Measurements from ENCODE around the gene MOV10L1.
"Not testable (repeated sequence)": the region's sequence is repeated elsewhere in the genome, so short reads cannot be mapped to it uniquely, and the experiment has no call there.

MOV10L1 gene

DNA sequence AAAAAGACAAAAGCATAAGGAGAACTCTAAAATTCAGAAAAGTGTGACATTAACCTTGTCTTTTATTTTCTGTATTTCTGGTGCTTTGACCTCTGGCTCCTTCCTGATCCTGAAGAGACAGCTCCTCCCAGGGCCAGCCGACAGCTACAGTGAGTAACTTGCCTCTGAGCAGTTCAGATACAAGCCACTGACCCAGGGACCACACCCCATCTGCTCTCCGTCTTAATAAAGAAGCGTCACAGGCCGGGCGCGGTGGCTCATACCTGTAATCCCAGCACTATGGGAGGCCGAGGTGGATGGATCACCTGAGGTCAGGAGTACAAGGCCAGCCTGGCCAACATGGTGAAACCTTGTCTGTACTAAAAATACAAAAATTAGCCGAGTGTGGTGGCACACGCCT, 11.0 kb upstream of the MOV10L1 start:
- no peak for DNase-seq

- no peak for DNase-seq
Measured at GRCh38 chr22:50080077-50080465, 9.7 kb upstream of the MOV10L1 start.

- no peak for DNase-seq
Measured at GRCh38 chr22:50081426-50082196, 8.2 kb upstream of the MOV10L1 start.

GRCh38 chr22:50082197-50082715, 7.5 kb upstream of the MOV10L1 start:
- no peak for DNase-seq

DNA sequence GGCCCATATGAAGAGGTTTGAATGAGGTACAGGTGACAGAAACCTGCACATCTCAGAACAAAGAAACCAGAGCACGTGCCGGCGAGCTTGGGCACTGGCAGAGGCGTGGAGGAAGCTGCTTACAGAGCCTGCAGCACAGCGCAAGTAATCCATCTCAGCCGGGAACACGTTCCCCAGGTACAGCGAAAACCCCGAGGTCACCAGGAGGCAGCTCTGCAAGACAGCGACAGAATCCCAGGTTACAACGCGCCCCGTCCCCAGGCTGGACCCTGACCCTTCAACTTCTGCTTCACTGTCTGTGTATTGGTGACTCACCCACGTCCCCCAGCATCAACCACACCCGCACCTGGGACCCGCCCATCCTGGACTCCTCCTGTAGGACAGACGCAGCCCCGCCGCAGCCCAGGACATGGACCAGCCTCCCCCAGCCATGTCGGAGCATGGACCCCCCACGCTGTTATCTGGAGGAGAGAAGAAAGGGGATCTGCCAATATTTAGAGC, 6.8 kb upstream of the MOV10L1 start:
- no peak for DNase-seq

DNA sequence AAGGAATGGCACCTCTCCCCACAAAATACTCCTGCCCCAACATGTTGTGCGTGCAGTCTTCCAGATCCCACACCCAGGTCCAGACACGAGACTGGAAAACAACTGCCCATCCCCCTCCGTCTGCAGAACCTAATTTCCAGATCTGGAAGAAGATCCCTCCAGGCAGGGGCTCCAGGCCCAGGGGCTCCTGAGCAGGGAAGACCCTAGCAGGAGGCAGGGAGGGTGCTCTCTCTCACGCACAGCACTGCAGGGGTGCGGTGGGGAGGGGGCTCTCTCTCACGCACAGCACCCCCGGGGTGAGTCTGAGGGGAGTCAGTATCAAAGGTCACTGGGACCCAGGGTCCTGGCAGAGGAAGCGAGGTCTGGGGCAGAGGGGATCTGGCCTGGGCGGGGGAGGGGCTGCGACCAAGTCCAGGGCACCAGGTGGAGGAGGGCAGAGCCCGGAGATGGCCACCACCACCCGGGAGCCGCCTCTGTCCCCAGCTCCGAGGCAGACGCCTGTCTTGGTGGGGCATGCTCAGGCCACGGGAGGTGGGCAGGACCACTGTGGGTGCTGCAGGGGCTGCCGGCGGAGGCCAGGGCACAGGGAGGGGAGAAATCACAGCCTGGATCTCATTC, 6.2 kb upstream of the MOV10L1 start:
- no peak for DNase-seq

- no peak for DNase-seq
Measured at GRCh38 chr22:50084080-50084477, 5.7 kb upstream of the MOV10L1 start.

GRCh38 chr22:50084614-50085021, 5.2 kb upstream of the MOV10L1 start:
- no peak for DNase-seq

DNA sequence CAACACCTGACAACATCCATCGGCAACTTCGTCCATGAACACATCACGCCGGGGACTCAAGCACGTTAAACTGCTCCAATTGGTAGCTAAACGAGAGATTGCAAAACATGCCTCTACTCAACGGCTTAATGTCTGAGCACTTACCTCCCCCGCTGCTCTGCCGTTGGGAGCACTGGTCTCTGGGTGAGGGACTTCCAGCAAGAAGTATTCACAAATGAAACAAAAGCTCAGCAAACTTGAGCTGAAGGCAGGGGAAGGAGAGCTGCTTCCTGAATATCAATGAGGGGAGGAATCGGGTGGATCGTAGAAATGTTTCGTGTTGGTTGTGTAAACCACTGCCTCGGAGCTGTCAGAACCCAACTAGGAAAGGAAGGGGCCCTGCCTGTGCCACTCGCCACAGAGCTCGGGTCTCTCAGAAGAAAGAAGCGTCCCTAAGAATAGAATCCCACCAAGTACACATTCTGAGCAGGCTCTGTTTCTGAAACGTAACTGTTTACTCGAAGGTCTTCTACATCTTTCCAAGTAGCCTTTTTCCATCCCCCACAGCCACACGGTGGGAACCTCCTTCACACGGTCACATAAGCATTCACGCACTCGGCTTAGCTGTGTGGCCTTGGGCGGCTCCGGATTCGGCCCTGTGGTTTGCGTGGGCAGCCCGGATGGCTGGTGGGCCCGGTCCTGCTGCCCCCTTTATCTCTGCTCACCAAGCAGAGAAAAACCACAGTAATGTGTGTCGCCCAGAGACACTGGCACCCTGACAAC, 4.4 kb upstream of the MOV10L1 start, which contains the start of gene MLC1:
TSS of gene MLC1 (minus strand) at position 216 of the 762 bp plus-strand sequence. CDS start 524 bp downstream, outside the sequence.
- DNase-seq: no peak

- peak; percentile 33 for DNase-seq
Measured at GRCh38 chr22:50086526-50086925, 3.3 kb upstream of the MOV10L1 start.

- not testable (repeated sequence) for DNase-seq
Measured at GRCh38 chr22:50086975-50087374, 2.8 kb upstream of the MOV10L1 start.

DNA sequence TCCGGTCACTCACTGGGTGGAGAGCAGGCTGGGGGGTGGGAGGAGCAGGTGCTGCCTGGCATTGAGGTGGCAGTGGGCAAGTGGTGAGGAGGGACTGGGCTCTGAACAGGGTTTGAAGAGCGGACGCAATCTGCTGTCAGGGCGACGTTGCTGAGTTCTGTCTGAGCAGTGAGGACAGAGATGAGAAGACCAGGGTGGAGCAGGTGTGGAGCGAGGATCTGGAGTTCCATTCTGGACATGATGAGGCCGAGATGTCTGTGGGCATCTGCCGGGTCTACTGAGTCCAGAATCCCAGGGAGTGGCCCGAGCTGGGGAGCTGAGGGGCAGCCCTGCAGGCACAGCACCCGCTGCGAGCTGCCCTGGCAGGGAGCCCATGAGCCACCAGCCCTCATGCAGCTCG, 2.2 kb upstream of the MOV10L1 start:
- no peak for DNase-seq

GRCh38 chr22:50088096-50088495, 1.7 kb upstream of the MOV10L1 start:
- DNase-seq: no peak

DNA sequence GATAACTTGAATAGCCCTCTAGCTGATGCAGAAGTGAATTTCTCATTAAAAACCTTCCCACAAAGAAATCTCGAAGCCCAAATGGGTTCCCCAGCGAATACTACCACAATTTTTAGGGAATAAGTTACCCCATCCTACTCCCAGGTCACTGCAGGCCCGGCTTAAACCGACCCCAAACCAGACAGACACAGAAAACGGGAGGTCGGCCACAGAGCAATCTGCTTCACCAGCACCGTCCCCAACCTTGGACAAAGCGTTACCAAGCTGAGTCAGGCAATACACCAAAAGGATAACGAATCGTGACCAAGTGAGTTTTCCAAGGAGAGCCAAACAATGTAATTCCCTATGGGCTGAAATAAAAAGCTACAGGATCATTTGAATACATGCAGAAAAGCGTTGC, 575 bp upstream of the MOV10L1 start:
- DNase-seq: no peak

DNA sequence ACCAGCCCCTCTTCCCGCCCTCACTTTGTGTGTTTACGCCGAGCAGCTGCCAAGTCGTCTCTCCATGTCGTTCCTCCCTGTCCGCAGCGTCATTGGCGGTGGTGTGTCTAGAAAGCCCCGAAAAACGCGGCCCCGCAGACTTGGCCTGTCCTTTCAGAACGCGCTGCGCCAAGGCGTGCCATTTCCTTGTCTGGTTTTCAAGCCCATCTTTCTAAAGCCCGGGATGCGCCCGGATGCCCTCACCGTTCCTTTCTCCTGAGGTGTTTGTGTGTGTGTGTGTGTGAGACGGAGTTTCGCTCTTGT, 557 bp downstream of the MOV10L1 start:
- DNase-seq: no peak

DNA sequence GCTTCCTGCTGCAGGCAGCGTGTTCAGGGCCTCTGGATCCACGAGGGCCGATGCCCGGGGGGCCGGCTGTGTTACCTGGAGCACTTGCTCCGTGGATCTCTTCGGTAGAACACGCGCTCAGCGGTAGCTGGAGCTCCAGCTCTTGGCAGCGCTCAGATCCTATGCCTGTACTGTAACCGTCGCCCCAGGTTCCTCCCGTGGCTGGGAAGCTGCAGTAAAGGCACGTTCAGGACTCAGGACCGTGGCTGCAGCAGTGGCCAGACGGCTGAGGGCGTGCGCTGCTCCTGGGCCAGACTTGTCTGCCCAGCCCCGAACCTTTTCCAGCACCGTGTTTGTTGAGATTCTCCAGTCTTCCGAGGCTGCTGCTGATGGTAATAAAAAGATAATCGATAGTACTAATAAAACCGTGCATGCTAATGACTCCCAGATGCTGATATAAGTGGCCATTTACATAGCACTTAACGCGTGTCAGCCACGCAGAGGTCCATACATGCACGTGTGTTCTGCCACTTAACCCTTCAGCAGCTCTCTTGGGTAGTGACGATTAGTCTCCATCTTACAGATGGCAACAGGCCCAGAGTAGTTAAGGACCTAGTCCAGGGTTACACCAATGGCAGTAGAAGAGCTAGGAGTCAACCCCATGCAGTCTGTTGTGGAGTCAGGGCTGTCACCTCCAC, 1.4 kb downstream of the MOV10L1 start:
- no peak for DNase-seq

DNA sequence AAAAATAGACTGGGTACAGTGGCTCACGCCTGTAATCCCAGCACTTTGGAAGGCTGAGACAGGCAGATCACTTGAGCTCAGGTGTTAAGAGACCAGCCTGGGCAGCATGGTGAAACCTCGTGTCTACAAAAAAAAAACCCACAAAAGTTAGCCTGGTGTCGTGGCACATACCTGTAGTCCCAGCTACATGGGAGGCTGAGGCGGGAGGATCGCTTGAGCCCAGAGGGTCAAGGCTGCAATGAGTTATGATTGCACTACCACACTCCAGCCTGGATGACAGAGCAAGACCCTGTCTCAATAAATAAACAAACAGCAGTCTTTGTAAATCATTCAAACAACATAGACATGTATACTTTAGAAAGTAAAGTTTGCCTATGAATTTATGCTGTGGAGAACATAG, 2.5 kb downstream of the MOV10L1 start:
- no peak for DNase-seq

- DNase-seq: no peak
Measured at GRCh38 chr22:50098052-50098451, 8.2 kb downstream of the MOV10L1 start.

DNA sequence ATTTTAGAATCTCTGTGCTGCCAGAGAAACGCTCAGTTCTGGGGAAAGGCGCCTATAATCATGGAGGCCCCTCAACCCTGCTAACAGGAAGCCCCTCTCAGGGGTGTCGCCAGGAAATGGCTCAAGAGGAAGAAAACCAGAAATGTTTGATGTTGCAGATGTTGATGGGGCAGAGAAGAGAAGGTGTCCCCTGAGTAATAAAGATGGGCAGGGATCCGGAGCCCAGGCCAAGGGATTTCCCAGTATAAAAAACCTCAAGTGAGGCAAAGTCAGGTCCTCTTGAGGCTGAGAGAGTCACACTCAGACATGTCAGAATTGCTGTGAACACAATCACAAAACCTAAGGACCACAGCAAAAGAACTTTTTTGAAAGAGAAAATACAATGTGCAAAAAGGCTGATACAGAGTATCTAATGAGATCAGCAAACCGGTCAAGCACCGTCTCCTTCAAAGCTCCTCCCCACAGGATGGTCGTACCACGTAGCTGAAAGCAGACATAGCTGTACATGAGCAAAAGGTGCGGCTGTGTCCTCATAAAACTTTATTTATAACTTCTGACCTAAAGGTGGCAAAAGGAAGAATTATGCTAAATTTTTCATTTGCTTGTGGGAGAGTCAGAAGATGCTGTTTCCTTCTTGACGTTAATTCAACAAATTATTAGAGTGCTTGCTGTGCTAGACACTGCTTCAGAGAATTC, 12.2 kb downstream of the MOV10L1 start:
- no peak for DNase-seq

- DNase-seq: no peak
Measured at GRCh38 chr22:50102946-50103345, 13.1 kb downstream of the MOV10L1 start.

DNA sequence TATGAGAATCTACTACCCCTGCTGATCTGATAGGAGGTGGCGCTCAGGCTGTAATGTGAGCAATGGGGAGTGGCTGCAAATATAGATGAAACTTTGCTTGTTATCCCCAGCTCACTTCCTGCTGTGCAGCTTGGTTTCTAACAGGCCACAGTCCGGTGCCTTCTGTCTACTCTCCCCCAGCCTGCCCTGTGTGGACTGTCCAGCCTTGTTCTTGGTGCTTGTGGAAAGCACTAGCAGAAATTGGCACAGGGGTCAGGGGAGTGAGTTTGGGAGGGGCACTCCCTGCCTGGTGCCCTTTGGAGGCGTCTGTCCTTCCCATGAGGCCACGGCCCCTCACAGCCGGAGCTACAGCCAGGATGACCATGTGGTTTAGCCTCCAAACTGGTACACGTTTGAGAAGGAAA, 14.3 kb downstream of the MOV10L1 start:
- DNase-seq: no peak
